Activated CD8-positive, alpha-beta memory T cell treated with anti-CD3 and anti-CD28 coated beads for 48 hours (primary cell): ENCODE results near the gene HS6ST1.
"Not testable (repeated sequence)": the region's sequence is repeated elsewhere in the genome, so short reads cannot be mapped to it uniquely, and the experiment has no call there.

Source experiments
- DNase-seq, 3 experiments: peaks; one replicate each; pipeline ENCODE4 v3.0.0-alpha.2; 2020; ENCODE audit warnings: low read depth in 2 of 3, low spot score in 2 of 3

Gene HS6ST1

DNA sequence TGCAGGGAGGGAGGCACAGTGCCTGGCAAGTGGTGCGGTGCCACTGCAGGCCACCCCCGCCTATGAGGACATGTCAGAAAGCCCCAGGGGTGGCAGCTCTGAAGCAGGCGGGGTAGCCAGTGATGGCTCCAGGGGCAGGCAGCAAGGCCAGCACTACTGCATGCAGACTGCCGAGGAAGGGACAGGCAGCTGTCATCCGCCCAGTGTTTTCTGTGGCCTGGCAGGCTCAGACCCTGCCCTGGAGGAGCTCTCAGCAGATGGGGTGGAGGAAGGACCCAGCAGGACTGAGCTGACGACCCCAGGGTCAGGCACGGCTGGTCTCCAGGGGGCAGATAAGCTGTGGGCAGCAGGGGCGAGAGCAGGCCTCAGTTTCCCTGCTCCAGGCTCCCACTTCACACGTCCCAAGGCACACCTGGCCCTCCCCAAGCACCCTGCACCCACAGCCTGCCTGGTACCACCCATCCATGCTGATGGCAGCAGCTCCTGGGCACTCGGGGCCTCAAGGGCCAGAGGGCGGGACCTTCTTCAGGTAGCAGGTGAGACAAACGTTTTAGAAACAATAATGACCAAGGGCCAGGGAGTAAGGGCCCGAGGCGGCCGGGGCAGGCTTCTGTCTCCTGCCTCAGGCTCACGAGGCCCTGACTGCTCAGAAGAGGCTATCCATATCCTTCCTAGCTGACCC is 48.5 kb downstream of the HS6ST1 start:
- DNase-seq: no peak

DNA sequence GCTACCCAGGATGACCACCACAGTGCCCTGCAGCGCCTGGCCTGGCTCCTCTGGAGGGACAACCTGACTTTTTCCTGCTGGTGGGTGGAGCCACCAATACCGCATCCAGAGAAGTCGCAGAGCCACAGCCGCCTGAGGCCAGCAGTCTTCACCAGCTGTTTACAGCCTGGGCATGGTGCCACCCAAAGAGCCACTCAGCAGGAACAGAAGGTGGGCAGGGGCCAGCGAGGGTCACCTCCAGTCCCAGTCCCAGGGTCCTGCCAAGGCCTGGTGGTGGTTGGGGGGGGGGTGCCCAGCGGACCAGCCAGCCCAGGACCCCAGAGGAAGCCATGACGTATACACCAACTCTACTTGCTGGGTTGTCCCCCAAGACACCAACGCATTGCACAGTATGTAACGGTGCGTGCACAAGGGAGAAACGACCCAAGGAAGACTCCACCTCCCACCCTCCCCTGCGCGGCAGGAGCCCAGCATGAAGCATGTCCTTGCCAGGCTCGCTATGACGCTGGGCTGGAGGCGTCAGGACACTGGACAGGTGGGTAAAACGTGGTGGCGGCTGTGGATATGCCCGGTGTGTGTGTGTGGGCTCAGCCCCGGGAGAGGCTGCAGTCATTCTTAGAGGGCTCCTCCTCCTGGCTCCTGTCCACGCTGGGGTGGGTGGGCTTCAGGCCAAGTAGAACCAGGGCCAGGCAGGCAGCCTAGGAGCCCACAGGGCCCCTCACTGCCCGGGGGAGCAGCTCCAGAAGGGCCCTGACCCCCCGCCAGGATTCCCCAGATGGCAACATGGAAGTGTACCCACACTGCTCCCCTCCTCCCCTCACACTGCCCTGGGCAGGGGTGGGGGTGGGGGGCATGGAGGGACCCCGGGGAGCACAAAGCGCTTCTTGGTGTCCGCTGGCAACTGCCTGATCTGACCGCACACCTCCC is 49.3 kb downstream of the HS6ST1 start:
- no peak for DNase-seq

DNA sequence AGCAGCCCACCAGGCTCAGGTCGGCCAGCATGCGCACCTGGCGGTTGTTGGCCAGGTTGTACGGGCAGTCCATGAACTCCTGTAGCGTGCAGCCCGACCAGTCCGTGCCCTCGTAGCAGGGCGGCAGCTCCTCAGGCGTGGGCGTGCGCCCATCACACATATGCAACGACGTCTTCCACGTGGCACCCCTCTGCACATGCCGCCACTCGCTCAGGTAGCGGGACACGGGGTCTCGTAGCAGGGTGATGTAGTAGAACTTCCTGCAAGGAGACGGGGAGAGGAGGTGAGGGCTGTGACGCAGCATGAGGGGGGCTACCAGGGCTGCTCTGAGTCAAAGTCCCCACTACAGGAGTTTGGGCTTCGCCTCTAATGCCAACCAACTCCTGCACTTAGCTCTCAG is 50.1 kb downstream of the HS6ST1 start:
- not testable (repeated sequence) for DNase-seq

DNA sequence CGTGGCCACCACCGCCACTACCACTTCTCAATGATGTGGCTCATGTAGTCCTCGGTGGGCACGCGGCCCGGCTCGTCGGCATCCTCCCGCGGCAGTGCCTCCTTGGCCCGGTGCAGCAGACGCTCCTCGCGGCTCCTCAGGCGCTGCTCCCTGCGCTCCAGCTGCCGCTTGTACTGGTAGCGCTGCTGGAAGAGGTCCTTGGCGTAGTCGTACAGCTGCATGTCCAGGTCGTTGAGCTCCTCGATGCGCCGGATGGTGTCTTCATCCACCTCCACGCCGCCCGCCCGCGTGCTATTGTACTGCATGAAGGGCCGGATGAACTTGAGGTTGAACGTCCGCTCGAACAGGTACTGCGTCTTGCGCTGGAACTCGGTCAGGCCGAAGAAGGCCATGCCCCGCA is 50.5 kb downstream of the HS6ST1 start:
- not testable (repeated sequence) for DNase-seq

DNA sequence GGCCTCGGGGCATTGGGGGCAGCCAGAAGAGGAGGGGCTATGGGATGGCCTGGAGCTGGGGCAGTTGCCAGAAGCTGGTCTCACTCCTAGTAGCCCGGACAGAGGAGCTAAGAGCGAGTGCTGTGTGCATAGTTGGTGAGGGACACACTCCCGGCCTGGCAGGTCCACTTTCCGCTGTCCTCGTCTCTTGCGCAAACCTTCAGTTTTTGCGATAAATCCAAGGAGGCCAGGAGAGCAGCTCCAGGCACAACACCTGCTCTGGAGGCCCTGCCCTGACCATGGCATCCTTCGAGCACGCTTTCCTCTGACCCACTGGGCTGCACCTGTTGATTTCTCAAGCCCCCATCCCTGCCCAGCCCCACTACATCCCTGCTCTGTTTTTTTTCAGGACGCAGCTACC is 51.0 kb downstream of the HS6ST1 start:
- DNase-seq: not testable (repeated sequence)

DNA sequence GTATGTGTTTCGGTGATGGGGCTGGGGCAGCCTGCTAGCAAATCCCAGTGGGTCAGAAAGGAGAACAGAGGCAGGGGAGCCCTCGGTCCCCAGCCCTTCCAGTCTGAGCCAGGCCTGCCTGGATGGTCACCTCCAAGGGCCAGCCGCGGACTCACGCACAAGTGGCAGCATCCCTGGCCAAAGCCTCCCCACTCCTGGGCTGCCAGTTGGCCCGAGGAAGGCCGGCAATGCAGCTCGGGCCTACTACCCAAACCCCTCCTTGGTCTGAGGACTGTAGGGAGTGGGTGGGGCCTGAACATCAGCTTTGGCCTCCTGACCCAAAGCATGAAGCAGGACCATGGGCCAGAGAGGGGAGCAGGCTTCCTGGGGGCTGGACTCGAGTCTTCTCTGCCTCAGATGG is 51.5 kb downstream of the HS6ST1 start:
- DNase-seq: not testable (repeated sequence)

DNA sequence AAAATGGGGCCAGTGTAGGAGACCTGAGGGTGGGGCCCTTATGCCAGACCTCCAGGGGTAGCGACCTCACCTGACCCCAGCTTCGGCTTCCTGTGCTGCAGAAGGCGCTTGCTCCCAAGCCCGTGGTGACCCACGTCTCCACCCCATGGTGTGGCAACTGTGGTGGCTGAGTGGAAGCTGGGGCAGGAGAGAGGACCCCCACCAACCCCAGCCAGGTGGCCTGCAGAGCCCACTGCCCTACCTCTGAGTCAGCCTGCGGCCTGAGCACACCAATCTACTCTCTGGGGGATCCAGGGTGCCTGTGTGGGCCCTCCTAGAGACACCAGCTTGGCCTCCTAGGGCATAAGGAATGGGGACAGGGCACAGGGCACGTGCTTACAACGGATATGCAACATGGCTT is 52.2 kb downstream of the HS6ST1 start:
- not testable (repeated sequence) for DNase-seq

DNA sequence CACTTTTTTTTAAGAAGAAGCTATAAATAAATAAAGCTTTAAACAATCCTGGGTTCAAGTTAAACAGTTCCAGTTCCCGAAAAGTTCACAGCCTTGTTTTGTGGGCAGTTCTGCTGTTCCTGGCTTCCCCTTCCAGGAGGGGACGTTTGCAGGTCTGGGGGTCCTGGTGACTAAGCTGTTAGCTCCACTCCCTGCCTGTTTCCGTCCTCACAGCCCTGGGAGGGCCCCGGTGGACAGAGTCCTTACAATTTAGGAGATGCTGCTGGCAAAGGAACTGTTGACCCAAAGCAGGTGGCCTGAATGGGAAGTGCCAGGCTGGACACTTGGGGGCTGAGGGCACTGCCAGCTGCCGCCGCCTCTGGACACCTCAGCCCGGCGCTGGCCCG is 53.1 kb downstream of the HS6ST1 start:
- not testable (repeated sequence) for DNase-seq

DNA sequence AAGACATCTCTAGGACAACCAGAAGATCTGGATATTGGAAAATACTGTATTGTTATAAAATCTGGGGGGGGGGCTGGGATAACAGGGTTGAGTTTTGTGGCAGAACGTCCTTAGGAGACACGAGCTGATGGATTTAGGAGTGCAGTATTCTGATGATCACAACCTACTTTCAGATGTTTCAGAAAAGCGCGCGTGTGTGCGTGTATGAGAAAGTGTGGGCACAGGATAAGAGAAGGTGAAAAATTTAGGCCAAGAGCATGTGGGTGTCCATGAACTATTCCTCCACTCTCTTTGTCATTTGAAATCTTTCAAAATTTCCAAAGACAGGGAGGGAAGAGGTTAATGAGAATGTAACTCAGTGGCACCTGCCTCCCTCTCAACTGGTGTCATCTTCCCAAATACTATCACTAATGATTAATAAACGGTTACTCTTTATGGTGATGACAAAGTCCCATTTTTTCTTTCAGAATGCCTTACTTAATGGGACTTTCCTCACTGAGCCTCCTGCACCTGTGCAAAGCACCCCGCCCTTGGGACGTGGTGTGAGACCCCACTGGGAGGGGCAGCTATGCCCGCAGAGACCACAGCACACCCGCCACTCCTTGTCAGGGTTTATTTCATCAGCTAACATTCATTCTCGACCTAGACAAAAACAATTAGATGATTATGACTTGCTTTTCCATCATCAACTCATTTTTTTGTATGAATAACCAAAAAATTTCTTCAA is 53.6 kb downstream of the HS6ST1 start:
- DNase-seq: no peak

DNA sequence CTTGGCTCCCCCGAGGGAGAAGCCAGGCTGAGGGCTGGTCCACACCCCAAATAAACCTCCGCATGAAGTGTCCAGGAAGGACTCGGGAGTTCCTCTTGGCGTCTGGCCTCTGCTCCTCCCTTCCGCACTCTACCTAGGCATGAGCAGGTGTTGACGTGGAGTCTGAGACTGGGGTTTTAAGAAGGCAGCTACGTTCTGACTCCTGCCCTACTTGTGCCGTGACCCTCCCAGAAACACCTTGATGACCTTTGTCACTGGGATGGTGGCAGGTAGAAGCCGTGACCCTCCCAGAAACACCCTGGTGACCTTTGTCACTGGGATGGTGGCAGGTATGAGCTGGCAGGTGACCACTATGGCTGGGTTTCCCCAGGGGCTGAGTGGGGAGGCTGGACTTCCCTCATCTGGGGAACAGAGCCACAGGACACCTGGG is 54.8 kb downstream of the HS6ST1 start:
- DNase-seq: no peak

DNA sequence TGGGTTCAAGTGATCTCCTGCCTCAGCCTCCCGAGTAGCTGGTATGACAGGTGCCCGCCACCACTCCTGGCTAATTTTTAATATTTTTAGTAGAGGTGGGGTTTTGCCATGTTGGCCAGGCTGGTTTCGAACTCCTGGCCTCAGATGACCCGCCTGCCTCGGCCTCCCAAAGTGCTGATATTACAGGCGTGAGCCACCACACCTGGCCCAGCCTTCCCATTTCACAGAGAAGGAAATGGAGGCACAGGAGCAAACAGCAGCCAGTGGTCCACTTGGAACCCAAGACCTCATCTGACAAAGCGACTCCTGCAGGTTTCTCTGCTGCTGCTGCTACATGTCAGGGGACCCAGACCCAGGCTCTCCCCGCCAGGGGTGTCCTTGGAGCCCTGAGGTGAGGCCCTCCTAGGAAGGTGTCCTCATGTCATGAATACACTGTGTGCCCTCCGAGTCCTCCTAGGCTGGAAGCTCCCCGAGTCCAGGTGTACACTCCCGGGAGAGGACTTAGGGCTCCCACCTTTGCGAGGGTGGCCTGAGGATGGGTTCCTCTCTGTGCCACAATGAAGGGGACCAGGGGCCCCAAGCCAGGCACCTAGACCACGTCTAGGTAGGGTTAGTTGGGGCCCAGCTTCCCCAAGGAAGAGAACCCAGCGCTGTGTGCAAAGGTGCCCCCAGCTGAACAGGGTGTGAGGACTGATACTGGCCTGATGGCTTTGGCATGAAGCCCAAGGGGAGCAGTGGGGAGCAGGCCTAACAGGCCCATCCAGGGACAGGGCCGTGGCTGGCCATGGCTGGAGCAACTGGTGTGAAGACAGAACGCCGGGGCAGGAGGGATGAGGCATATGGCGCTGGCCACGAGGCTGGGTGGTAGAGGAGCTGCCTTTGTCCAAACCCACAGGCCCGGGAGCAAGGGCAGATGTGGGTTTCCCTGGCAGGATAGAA is 56.1 kb downstream of the HS6ST1 start:
- no peak for DNase-seq

DNA sequence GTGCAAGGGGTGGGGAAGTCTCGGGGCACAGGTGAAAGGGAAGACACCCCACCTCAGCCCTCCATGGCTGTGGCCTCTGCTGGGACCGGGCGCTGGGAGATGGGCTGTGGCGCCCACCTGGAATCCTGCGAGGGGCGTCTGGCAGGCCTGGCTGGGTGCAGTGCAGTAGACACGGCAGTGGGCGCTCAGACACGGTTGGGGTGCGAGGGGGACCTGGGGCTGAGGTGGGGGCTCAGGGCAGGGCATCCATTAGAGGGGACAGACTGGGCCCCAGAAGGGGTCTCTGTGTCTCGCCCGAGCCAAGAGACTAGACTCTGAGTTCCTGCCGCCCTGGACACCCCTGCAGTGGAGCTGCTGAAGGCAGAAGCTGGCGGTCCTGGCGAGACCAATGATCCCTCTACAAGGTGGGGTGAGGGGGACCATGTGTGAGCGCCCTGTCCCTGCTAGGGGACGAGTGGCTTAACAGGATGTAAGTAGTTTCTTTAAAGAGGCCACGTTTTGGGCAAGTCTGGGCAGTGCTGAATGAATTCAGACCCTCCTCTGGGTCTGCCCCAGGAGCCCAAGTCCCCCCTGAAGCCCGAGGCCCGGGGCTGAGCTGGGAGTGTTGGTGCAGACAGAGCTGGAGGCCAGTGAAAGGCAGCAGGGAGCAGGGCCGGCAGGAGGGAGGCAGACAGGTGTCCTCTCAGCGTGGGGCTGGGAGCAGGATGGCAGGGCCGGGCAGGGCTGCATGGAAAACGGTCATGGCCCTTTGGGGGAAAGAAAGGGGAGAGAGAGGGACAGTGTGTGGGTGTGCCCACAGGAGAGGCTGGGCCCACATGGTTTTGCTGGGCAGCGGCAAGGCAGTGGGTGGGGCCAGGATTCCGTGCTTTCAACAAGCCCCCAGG is 57.2 kb downstream of the HS6ST1 start:
- DNase-seq: no peak

DNA sequence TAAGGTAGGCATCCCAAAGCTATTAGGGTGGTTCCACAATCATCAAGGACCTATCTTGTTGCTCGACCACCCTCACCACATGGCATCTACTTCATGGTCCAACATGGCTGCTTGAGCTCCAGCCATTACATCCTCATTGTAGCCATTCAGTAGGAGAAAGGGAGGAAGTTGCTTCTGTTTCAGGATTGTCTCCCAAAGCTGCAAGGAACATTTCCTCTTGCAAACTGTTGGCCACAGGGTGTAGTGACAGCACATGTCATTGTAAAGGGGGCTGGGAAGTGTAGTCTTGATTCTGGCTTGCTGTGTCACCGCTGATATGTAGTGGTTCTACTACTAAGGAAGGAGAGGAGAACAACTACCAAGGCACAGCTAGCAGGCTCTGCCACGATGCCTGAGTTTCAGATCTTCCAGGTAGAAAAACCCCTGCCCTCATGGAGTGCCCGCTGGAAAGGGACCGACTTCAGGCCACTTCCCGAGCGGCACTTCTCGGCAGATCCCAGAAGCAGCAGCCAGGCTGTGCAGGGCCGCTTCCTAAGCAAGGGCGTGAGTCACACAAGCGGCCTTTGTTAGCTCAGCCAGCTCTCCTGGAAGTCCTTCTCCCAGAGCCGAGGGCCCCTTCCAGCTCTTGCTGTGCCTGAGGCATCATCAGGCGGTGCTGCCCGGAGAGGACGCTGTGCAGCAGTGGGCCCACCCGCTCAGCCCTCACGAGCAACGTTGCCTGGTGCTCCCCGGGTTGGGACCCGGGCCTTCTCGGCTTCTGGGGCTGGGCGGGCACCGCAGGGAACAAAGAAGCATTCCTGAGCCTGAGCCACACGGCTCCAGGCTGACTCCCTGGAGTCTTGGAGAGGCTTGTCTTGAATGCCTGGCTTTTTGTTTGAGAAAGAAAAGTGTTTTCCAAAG is 58.2 kb downstream of the HS6ST1 start:
- no peak for DNase-seq

DNA sequence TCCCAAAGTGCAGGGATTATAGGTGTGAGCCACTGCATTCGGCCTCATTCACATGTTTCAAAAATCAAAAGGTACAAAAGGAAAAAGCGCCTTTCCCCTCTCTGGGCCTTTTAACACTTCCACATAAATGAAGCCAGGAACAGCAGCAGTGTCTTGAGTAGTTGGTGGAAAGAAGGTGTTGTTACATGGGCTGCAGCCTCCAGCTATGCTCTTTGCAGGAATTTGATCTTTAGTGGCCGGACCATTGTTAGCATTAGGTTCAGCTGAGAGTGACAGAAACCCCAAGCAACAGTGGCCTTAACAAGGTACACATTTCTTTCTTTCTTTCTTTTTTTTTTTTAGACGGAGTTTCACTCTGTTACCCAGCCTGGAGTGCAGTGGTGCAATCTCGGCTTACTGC is 59.1 kb downstream of the HS6ST1 start:
- DNase-seq: no peak

DNA sequence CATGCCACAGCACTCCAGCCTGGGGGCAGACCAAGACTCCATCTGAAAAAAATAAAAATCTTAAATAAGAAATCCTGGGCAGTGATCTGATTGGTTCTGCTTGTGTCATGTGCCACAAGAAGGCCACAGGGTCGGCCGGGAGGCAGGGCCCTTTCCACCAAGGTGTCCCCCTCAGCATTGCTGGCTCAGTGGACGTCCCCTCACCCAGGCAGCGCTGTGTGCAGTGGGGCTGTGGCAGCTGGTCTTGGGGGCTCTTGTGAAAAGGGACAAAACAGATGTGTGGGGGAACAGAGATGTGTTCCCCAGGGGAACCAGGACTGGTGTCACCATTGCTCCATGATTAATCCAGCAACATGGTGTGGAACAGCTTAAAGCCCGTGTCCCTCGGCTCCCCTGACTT is 60.5 kb downstream of the HS6ST1 start:
- no peak for DNase-seq

DNA sequence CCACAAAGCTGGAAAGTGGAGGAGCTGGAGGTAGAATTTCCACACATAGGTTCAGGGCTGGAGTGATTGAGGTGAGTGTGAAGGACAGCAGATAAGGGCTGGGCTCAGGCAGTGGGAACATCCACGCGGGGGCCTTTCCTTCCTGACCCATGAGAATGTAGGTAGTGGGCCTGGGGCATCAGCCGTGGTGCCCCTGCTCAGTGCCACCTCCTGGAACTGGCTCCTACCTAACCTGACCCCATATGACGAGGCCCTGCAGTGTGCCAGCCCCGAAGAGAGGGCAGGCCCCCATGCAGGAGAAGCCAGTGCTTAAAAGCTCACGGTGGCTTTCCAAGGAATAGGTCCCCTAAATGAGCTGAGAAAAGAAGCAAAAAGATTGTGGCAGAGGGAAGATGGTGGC is 66.2 kb downstream of the HS6ST1 start:
- no peak for DNase-seq

DNA sequence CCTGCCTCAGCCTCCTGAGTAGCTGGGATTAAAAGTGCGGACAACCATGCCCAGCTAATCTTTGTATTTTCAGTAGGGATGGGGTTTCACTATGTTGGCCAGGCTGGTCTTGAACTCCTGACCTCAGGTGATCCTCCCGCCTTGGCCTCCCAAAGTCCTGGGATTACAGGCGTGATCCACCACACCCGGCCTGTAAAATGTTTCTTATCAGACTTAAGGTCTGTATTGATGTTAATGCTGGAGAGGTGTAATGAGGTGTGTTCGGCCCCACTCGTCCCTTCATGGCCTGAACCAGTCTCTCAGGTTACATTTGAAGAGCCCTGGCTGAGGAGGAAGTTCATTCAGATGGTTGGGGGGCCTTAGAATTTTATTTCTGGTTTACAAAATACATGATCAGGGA is 66.6 kb downstream of the HS6ST1 start:
- DNase-seq: not testable (repeated sequence)

DNA sequence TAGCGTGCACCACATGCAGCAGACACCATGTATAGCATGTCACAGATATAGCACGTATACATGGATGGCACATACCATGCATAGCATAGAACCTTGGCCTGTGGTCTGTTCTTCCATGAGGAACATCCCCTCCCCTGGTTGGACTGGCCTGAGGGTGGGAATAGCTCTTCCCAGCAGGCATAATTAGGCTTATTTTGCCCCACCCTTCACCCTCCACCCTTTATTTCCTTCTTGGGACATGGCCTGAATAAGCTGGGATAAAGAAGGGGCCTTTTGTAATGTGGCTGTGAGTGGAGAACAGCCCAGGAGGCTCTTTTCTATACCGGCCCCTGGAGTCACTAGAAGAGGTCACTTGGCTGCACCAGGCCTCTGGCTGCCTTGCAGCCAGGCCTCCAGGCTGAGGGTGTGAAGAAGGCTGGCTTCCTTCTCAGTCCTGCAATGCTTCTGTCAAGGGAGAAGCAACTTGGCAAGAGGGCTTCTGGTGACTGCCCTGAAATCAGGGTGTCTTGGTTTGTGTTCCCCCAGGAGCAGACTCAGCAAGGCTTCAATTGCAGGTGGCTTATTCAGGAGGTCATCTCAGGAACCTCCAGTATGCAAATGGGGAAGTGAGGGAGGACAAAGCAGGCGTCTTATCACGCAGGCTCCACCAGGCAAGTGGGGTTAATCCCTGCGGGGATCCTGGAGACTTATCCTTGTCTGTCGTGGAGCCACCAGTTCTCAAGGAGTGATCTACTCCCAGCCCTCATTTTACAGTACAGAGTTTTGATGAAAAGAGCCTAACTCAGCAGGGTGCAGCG is 68.2 kb downstream of the HS6ST1 start:
- no peak for DNase-seq
